Immature natural killer cell (primary cell): ENCODE data around the gene SHISAL1. TPM values are rescaled to one million over a fixed set of nuclear protein-coding genes. Genes with fewer than 3 reads are reported as not detected.

Source experiments
- DNase-seq, 3 donors: peaks; one replicate each; pipeline ENCODE4 v3.0.0; 2022; ENCODE audit warnings: mixed read lengths in 1 of 3
- H3K27ac Mint-ChIP-seq, 6 donors: one replicate each; pipeline ENCODE4 v1.8.0; 2020; ENCODE audit warnings: mixed read lengths in 6 of 6, mild to moderate bottlenecking in 5 of 6, inconsistent platforms in 4 of 6, moderate library complexity in 3 of 6
- H3K27me3 Mint-ChIP-seq, 3 donors: one replicate each; pipeline ENCODE4 v1.8.0; 2020 to 2021; ENCODE audit warnings: low read depth in 3 of 3, mild to moderate bottlenecking in 3 of 3, mixed read lengths in 3 of 3, moderate library complexity in 3 of 3, inconsistent platforms in 1 of 3
- H3K36me3 Mint-ChIP-seq, 3 donors: one replicate each; pipeline ENCODE4 v1.8.0; 2020; ENCODE audit warnings: mixed read lengths in 3 of 3, inconsistent platforms in 2 of 3, mild to moderate bottlenecking in 2 of 3
- H3K4me1 Mint-ChIP-seq, 2 donors: one replicate each; pipeline ENCODE4 v1.8.0; 2020; ENCODE audit warnings: inconsistent platforms in 2 of 2, mild to moderate bottlenecking in 2 of 2, mixed read lengths in 2 of 2, moderate library complexity in 1 of 2
- H3K4me3 Mint-ChIP-seq, 5 donors: one replicate each; pipeline ENCODE4 v1.8.0; 2020; ENCODE audit warnings: mild to moderate bottlenecking in 5 of 5, mixed read lengths in 5 of 5, inconsistent platforms in 3 of 5, moderate library complexity in 3 of 5
- H3K9me3 Mint-ChIP-seq, 6 donors: one replicate each; pipeline ENCODE4 v1.8.0; 2020; ENCODE audit warnings: mild to moderate bottlenecking in 6 of 6, mixed read lengths in 6 of 6, inconsistent platforms in 4 of 6, moderate library complexity in 3 of 6
- polyA plus RNA-seq, 3 donors: library from polyadenylated mRNA; unstranded; fragments of 300-500 nt; fragmentation: Illumina TruSeq; gene quantifications; one replicate each; pipeline ENCODE4 v1.2.3, GENCODE V29; 2021

The SHISAL1 gene
- polyA plus RNA-seq, 3 donors from 2014 or later = not detected

DNA sequence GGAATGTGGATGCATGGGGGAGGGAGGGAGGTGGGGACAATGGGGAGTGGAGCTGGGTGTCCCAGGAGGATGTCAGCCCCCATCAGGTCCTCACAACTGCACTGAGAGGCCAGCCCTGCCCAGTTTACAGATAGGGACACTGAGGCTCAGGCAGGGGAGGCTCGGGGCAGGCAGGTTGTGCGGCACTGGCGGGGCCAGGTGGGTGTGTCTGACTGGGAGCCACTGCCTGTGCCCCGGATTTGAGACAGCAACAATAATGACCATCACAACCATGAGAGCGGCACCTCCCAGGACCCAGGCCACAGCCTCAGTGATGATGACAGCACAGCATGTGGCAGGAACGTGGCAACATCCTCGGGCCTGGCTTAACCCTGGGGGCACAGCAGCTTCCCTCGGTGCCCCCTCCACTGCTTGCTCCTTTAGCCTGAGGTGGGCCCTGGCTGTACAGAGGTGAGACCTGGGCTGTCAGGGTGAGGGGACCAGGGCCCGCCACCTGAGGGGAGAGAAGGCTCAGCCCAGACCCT, 32.0 kb downstream of the SHISAL1 start:
- H3K27me3 Mint-ChIP-seq = peaks cover 3 to 9% (median 7%) of the 10 kb centered on the region in 3 donors
- no peak for DNase-seq
- no peak overlapping the region for H3K4me3 Mint-ChIP-seq
- no peaks in the 10 kb centered on the region for H3K36me3 Mint-ChIP-seq
- H3K4me1 Mint-ChIP-seq = no peaks in the 10 kb centered on the region
- H3K9me3 Mint-ChIP-seq = no peaks in the 10 kb centered on the region
- no peak overlapping the region for H3K27ac Mint-ChIP-seq

DNA sequence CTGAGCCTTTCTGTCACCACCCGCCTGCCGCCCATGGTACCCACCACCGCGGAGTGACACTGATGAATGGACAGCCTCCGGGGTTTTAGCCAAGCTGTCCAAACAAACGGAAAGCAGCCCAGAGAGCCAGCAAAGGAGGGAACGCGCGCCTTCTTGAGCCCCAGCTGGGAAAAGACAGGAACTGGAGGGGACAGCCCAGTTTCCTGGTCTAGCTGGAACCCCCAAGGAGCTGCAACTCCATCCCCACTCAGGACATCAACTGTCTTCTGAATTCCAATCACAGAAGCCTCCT, 33.7 kb downstream of the SHISAL1 start:
- Mint-ChIP-seq H3K4me1 (no peaks in the 10 kb centered on the region), H3K27me3 (peaks cover 3 to 9% (median 5%) of the 10 kb centered on the region in 3 donors), H3K4me3 (no peak overlapping the region), H3K36me3 (no peaks in the 10 kb centered on the region), H3K9me3 (no peaks in the 10 kb centered on the region), H3K27ac (no peak overlapping the region)
- no peak for DNase-seq

DNA sequence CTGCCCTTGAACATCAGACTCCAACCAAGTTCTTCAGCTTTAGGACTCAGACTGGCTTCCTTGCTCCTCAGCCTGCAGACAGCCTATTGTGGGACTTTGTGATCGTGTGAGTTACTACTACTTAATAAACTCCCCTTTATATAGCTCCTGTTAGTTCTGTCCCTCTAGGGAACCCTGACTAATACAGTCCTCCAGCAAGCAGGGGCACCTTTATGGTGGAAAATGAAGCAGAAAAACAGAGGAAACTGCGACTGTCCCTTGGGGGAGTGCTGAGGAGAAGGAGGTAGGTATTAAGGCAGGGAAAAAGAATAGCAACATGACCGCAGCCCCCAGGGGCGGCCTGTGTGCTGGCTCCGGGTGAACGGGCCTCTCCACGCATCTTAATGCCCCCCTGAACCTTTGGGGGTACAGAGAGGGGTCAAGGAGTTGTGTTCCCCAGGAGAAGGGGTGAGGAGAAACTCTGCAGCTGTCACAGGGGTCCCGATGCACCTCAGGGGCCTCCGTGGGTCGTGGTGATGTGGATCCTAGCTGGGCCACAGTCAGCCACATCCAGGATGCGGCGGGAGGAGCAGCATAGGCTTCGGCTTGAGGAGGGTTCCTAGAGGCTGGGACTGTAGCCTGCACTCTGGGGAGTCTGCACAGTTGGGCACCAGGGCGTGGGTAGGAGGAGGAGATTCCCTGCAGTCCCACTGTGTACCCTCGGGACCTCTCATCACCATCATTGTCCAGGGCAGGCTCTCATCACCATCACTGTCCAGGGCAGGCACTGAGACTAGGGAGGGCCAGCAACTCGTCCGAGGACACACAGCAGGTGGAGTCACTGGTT, 34.3 kb downstream of the SHISAL1 start:
- Mint-ChIP-seq H3K27ac (no peak overlapping the region), H3K4me3 (no peak overlapping the region), H3K4me1 (no peaks in the 10 kb centered on the region), H3K36me3 (no peaks in the 10 kb centered on the region), H3K27me3 (peaks cover 2 to 9% (median 5%) of the 10 kb centered on the region in 3 donors), H3K9me3 (no peaks in the 10 kb centered on the region)
- DNase-seq = no peak

DNA sequence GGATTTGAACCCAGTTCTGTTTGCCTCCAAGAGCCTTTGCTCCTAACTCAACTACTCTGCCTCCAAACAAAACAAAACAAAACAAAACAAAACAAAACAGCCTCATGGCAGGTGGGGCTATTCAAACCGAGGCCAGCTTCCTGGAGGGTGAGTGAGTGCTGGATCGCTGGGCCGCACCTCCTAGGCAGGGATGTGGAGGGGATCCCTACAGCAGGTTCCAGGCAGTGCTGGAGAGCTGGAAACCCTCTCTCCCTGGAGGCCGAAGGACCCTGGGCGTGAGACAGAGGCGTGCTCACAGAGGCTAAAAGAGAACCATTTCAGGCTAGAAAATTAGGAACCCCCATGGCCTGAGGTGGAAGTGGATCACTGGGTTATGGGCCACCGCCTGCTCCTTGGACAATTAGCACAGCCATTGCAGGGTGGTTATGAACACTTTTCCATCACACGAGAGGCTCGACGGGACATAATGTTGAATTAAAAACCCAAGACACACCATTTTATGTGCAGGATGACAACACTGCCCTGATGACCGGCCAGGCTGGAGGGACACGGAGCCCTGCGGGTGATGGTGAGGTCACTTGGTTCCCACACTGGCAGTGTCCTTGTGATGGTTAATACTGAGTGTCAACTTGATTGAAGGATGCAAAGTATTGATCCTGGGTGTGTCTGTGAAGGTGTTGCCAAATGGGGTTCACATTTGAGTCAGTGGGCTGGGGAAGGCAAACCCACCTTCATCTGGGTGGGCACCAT, 35.2 kb downstream of the SHISAL1 start:
- peaks cover 1 to 9% (median 5%) of the 10 kb centered on the region in 3 donors for H3K27me3 Mint-ChIP-seq
- no peak overlapping the region for H3K4me3 Mint-ChIP-seq
- no peak overlapping the region for H3K27ac Mint-ChIP-seq
- H3K9me3 Mint-ChIP-seq = no peaks in the 10 kb centered on the region
- no peak for DNase-seq
- H3K36me3 Mint-ChIP-seq = no peaks in the 10 kb centered on the region
- no peaks in the 10 kb centered on the region for H3K4me1 Mint-ChIP-seq

DNA sequence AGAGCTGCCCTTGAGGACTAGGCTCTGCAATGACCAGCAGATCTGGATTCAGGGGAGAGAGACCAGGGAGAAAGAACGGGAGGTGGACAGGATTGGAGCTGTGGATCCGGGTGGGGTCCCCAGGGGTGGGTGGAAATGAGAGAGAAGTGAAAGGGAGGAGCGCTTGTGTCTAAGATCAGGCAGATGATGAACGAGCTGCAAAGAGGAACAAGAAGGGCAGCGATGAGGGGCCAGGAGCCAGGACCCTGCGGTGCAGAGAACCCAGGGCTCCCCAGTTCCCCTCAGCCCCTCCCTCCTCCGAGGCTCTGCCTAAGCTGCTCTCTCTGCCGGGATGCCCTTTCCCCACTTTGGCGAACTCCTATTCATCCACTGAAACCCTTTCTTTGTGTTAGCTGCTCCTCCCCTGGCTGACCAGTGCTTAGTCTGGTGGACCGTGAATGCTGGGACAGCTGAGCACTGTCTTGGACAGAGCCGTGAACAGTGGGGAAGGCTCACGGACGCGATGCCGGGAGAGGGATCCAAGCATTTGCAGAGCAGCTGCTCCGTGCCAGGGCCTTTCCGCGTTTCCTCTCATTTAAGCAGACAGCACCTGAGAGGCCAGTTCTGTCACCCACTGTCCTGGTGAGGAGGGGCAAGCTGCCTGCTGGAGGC, 35.9 kb downstream of the SHISAL1 start:
- H3K4me1 Mint-ChIP-seq = no peaks in the 10 kb centered on the region
- no peak overlapping the region for H3K27ac Mint-ChIP-seq
- peaks cover 1 to 9% (median 5%) of the 10 kb centered on the region in 3 donors for H3K27me3 Mint-ChIP-seq
- DNase-seq = no peak
- no peak overlapping the region for H3K4me3 Mint-ChIP-seq
- H3K9me3 Mint-ChIP-seq = no peaks in the 10 kb centered on the region
- H3K36me3 Mint-ChIP-seq = no peaks in the 10 kb centered on the region

DNA sequence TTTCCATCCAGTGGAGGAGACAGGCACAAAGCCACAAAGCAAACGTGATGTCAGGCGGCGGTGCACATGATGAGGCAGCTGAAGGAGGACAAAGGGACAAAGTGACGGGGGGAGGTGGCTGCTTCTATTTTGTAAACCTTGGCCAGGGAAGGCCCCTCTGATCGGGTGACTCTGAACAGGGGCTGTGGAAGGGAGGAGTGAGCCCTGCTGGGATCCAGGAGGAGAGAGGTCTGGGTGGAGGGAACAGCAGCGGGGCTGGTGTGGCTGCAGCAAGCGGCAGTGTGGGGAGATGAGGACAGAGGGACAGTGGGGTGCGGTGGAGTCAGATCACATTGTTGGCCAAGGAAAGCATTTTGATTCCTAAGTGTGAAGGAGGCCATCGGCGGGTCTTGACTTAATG, 36.7 kb downstream of the SHISAL1 start:
- H3K27me3 Mint-ChIP-seq = peaks cover 1 to 10% (median 5%) of the 10 kb centered on the region in 3 donors
- DNase-seq = no peak
- no peak overlapping the region for H3K4me3 Mint-ChIP-seq
- no peaks in the 10 kb centered on the region for H3K36me3 Mint-ChIP-seq
- H3K4me1 Mint-ChIP-seq = no peaks in the 10 kb centered on the region
- H3K9me3 Mint-ChIP-seq = no peaks in the 10 kb centered on the region
- H3K27ac Mint-ChIP-seq = no peak overlapping the region

DNA sequence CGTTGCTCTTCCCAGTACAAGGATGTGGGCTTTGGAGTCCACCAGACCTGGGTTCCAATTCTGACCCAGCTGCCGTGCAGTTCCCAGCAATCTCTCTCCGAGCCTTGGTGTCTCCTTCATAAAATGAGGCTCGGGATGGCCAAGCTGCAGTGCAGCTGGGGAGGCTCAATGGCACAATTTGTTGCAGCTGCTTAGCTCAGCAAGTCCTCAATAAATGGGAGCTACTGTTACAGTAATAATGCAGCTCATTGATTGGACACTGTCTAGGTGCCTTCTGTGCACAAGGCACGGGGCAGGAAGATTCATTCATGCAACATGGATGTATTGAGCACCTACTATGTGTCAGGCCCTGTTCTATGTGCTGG, 37.1 kb downstream of the SHISAL1 start:
- peaks cover 1 to 11% (median 5%) of the 10 kb centered on the region in 3 donors for H3K27me3 Mint-ChIP-seq
- no peaks in the 10 kb centered on the region for H3K36me3 Mint-ChIP-seq
- no peak overlapping the region for H3K27ac Mint-ChIP-seq
- no peaks in the 10 kb centered on the region for H3K9me3 Mint-ChIP-seq
- no peak overlapping the region for H3K4me3 Mint-ChIP-seq
- DNase-seq = no peak
- no peaks in the 10 kb centered on the region for H3K4me1 Mint-ChIP-seq

DNA sequence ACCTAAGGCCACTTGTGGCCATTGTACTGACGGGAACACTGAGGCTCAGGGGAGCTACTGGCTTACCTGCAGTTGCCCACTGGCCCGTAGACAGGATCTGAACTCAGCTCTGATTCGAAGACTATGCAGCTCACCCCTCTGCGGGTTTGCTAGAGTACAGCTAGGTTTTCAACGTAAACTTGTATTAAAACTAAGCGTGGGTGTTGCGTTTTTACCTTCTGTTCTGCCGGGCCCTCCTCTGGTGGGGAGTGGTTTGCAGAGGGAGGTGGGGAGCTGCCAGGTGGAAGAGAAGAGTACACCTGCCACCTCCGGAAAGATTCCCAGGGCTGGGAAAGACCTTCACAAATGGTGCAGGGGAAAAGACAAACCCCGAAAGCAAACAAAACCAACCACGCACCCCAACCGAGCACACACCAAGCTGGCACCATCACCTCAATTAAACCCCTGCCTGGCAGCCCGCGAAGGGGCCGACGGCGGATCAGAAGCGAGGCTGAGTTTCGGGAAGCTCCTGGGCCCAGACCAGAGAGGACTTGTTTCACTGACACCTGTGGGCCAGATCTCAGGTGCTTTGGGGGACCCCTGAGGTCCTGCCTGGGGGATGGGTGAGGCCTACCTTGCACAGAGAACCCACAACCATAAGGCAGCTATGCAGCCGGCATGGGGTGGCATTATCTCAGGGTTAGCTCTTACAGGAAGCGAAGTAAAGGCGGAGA, 37.7 kb downstream of the SHISAL1 start:
- Mint-ChIP-seq H3K9me3 (no peaks in the 10 kb centered on the region), H3K27me3 (peaks cover 1 to 11% (median 5%) of the 10 kb centered on the region in 3 donors), H3K4me1 (no peaks in the 10 kb centered on the region), H3K4me3 (no peak overlapping the region), H3K36me3 (no peaks in the 10 kb centered on the region), H3K27ac (no peak overlapping the region)
- no peak for DNase-seq

DNA sequence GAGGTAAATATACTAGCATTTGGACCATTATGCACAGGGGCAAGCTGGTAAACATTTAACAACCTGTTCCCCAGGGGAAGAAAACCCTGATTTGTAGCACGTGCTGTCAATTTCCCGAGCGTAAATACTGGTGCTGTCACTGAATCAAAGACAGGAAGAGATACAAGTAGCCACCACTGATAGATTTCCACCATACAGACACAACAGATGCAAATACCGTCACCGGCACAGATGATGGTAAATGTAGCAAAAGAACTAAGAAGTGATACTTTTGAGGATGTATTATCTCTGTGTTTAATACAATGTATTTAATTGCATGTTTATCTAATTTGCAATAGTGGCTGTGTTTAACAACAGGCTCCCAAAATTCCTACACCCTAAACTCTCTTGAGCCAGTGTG, 39.6 kb downstream of the SHISAL1 start:
- H3K4me3 Mint-ChIP-seq = no peak overlapping the region
- no peaks in the 10 kb centered on the region for H3K9me3 Mint-ChIP-seq
- no peaks in the 10 kb centered on the region for H3K4me1 Mint-ChIP-seq
- H3K27ac Mint-ChIP-seq = no peak overlapping the region
- peaks cover 0 to 4% (median 1%) of the 10 kb centered on the region in 3 donors for H3K27me3 Mint-ChIP-seq
- H3K36me3 Mint-ChIP-seq = no peaks in the 10 kb centered on the region
- no peak for DNase-seq

DNA sequence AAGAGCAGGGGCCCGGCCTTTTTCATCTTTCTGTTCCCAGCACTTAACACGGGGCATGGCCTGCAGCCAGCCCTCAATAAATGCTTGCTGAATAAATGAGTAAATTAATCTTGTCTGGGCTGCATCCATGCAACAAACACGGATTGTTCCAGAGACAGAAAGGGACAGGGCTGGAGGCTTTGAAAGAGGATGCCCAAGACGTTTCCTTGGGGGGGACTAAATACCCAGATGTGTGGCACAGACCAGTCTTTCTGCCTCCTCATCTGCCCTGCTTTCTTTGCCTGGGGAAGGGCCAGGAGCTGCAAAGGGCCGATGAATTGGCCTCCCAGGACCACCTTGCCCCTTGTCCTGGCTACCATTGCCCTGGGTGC, 40.4 kb downstream of the SHISAL1 start:
- Mint-ChIP-seq H3K36me3 (no peaks in the 10 kb centered on the region), H3K27me3 (peaks cover 0 to 2% (median 1%) of the 10 kb centered on the region in 3 donors), H3K4me1 (no peaks in the 10 kb centered on the region), H3K27ac (no peak overlapping the region), H3K9me3 (no peaks in the 10 kb centered on the region), H3K4me3 (no peak overlapping the region)
- DNase-seq = no peak

DNA sequence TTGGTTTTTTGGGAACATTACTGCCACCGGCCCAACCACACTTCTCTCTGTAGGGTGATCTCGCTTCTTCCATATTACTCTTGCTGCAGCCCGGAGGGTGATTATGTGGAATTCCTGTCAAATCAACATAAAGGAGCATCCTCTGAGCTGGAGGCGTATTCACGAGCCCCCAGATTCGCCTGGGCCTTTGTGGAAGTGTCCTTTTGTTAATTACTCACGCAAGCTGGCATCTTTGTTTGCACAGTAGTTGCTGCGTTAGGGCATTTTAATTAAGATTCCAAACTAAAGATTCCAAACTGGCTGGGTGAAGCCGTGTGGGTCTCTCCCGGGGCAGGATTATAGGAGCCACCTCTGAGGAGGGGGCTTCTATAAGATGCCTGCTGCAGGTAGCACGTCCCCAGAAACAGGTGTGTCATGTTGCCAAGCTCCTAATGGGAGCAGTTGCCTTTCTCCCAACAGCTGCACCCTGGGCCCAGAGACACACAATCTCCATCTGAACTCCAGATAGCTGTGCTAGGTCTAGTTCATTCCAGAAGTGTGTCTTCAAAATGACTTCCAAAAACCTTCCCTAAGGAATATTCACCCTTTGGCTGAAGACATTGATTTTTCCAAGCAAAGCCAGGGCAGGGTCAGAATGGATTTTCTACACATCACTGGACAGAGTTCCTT, 40.9 kb downstream of the SHISAL1 start:
- no peak for DNase-seq
- no peaks in the 10 kb centered on the region for H3K9me3 Mint-ChIP-seq
- no peaks in the 10 kb centered on the region for H3K36me3 Mint-ChIP-seq
- no peak overlapping the region for H3K4me3 Mint-ChIP-seq
- no peak overlapping the region for H3K27ac Mint-ChIP-seq
- peaks cover 0 to 2% (median 1%) of the 10 kb centered on the region in 3 donors for H3K27me3 Mint-ChIP-seq
- H3K4me1 Mint-ChIP-seq = no peaks in the 10 kb centered on the region

DNA sequence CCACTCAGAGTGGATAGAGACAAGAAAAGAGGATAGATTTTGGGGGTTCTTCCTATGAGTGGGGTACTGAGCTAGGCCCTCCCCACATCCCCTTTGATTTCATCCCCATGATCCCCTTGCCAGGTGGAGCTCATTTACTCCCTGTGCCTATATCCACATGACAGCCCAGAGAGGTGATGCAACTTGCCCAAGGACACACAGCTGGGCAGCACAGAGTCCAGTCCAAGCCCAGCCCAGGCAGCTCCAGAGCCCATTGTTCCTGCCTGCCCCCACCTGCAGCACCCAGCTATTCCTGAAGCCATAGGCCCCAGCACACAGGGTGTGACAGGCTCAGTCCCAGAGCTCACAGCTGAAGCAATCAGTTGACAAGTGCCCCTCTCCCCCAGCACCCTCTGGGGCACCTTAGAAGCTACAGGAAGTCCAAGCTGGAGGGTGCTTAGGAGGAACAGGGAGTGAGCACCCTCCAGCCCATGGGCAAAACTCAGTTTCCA, 41.7 kb downstream of the SHISAL1 start:
- Mint-ChIP-seq H3K9me3 (no peaks in the 10 kb centered on the region), H3K27me3 (peaks cover 0 to 2% (median 0%) of the 10 kb centered on the region in 3 donors), H3K4me3 (no peak overlapping the region), H3K36me3 (no peaks in the 10 kb centered on the region), H3K27ac (no peak overlapping the region), H3K4me1 (no peaks in the 10 kb centered on the region)
- DNase-seq = no peak

DNA sequence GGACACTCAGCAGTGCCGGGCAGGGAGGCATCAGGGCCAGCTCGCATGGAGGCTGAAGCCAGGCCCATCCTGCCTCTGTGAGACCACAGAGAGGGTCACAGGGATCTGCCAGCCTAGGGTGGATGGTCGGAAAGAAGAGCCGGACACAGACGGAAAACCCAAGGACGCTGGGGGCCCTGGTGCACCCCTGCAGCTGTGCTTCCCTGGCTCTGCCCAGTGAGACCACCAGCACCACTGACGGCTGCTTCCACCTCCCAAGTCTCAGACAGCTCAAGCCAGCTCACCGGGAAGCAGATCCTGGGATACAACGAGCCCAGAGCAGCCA, 42.2 kb downstream of the SHISAL1 start:
- DNase-seq = no peak
- no peaks in the 10 kb centered on the region for H3K9me3 Mint-ChIP-seq
- H3K27ac Mint-ChIP-seq = no peak overlapping the region
- no peak overlapping the region for H3K4me3 Mint-ChIP-seq
- H3K4me1 Mint-ChIP-seq = no peaks in the 10 kb centered on the region
- no peaks in the 10 kb centered on the region for H3K36me3 Mint-ChIP-seq
- H3K27me3 Mint-ChIP-seq = peaks cover 0 to 2% (median 0%) of the 10 kb centered on the region in 3 donors
